ENCODE results near the gene G3BP2.
"Not testable (repeated sequence)": the region's sequence is repeated elsewhere in the genome, so short reads cannot be mapped to it uniquely, and the experiment has no call there.

The G3BP2 gene

GRCh38 chr4:75683482-75684155, 10.4 kb upstream of the G3BP2 start:
- DNase-seq (ENCODE audit: low spot score) = no peak

GRCh38 chr4:75679876-75680575, 6.8 kb upstream of the G3BP2 start:
- no peak for DNase-seq (ENCODE audit: low spot score)

- DNase-seq (ENCODE audit: low spot score) = no peak
Observed at GRCh38 chr4:75678965-75679364, 5.8 kb upstream of the G3BP2 start.

- no peak for DNase-seq (ENCODE audit: low spot score)
Observed at GRCh38 chr4:75678473-75678872, 5.3 kb upstream of the G3BP2 start.

- DNase-seq (ENCODE audit: low spot score) = no peak
Observed at GRCh38 chr4:75675004-75675531, 1.9 kb upstream of the G3BP2 start.

- no peak for DNase-seq (ENCODE audit: low spot score)
Observed at GRCh38 chr4:75673959-75674328, 733 bp upstream of the G3BP2 start.

GRCh38 chr4:75672461-75673026, 667 bp downstream of the G3BP2 start:
- DNase-seq (ENCODE audit: low spot score) = peak; percentile 80

GRCh38 chr4:75671802-75672421, 1.3 kb downstream of the G3BP2 start:
- no peak for DNase-seq (ENCODE audit: low spot score)

GRCh38 chr4:75668596-75668995, 4.6 kb downstream of the G3BP2 start:
- no peak for DNase-seq (ENCODE audit: low spot score)

- DNase-seq (ENCODE audit: low spot score) = not testable (repeated sequence)
Observed at GRCh38 chr4:75667636-75668035, 5.6 kb downstream of the G3BP2 start.

GRCh38 chr4:75666299-75666698, 6.9 kb downstream of the G3BP2 start:
- DNase-seq (ENCODE audit: low spot score) = no peak

GRCh38 chr4:75664604-75665003, 8.6 kb downstream of the G3BP2 start:
- DNase-seq (ENCODE audit: low spot score) = not testable (repeated sequence)

GRCh38 chr4:75662626-75663025, 10.6 kb downstream of the G3BP2 start:
- no peak for DNase-seq (ENCODE audit: low spot score)

- DNase-seq (ENCODE audit: low spot score) = no peak
Observed at GRCh38 chr4:75660491-75660890, 12.7 kb downstream of the G3BP2 start.

- no peak for DNase-seq (ENCODE audit: low spot score)
Observed at GRCh38 chr4:75659512-75660031, 13.6 kb downstream of the G3BP2 start.

GRCh38 chr4:75658876-75659275, 14.3 kb downstream of the G3BP2 start:
- DNase-seq (ENCODE audit: low spot score) = no peak

- peak; percentile 76 for DNase-seq (ENCODE audit: low spot score)
Observed at GRCh38 chr4:75655562-75655961, 17.6 kb downstream of the G3BP2 start.

- peak; percentile 43 for DNase-seq (ENCODE audit: low spot score)
Observed at GRCh38 chr4:75654905-75655304, 18.3 kb downstream of the G3BP2 start.

- no peak for DNase-seq (ENCODE audit: low spot score)
Observed at GRCh38 chr4:75653845-75654503, 19.2 kb downstream of the G3BP2 start.

GRCh38 chr4:75644095-75644494, 29.1 kb downstream of the G3BP2 start:
- no peak for DNase-seq (ENCODE audit: low spot score)

- no peak for DNase-seq (ENCODE audit: low spot score)
Observed at GRCh38 chr4:75643651-75644050, 29.6 kb downstream of the G3BP2 start.

- DNase-seq (ENCODE audit: low spot score) = no peak
Observed at GRCh38 chr4:75639124-75639695, 34.0 kb downstream of the G3BP2 start.

All from CD4-positive, alpha-beta T cell treated with Interleukin-2 at 100 ng/mL for 4 hours (primary cell).